SK-N-SH (cell line): ENCODE data around the gene SLC6A16.

Experiments
- NFIC ChIP-seq: IDR thresholded peaks from 2 replicates; pipeline ENCODE4 v1.4.0; 2012; ENCODE audit warnings: borderline replicate concordance
- RFX5 ChIP-seq: IDR thresholded peaks from 2 replicates; pipeline ENCODE4 v1.6.1; 2012; ENCODE audit warnings: mild to moderate bottlenecking, improper control_type of control experiment, low read length

GRCh38 chr19:49340069-49340864 lies 15.3 kb upstream of the SLC6A16 start:
- TF ChIP-seq RFX5 = no peak
- TF ChIP-seq NFIC = no peak
